Right renal pelvis (tissue), 4 donors: ENCODE data around the gene PLCL1. TPM values are rescaled to one million over a fixed set of nuclear protein-coding genes. Genes with fewer than 3 reads are reported as not detected.
A peak's percentile ranks its signal among the peaks of the same experiment; 100 is the strongest.

Experiments used
- DNase-seq, 4 donors: peaks; one replicate each; pipeline ENCODE4 v3.0.0-alpha.2; 2013; ENCODE audit warnings: low read depth in 4 of 4, low spot score in 3 of 4, missing footprints in 1 of 4
- polyA plus RNA-seq, 4 donors: library from polyadenylated mRNA; unstranded; fragments of 120-200 nt; gene quantifications; one replicate each; pipeline ENCODE4 v1.2.1, GENCODE V29; 2013; ENCODE audit not compliant: insufficient read length in 4 of 4

The PLCL1 gene
- polyA plus RNA-seq, 4 donors = 15.2 to 22.5 (median 18.6) TPM

- DNase-seq = peak in 1 of 4 donors; percentile 23
Observed at GRCh38 chr2:197850882-197851450, 46.6 kb downstream of the PLCL1 start.

DNA sequence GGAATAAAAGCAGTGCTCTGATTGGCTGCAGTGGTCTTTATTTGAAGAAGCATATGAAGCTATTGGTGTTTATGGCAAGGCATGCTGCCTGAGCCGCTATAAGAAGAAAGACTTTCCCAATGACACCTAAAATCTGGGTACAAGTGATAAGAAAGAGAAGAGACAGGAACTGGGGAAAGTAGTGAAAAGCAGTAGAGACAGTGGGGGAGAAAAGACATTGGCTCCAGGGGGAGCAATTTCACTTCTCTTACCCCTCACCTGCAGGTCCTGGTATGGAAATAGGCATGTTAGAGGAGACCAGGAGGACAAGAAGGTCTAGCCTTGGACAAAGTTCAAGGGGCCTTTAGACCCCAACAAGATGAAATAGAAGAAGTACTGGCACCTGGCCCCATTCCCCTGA is 47.1 kb downstream of the PLCL1 start:
- DNase-seq = no peak

DNA sequence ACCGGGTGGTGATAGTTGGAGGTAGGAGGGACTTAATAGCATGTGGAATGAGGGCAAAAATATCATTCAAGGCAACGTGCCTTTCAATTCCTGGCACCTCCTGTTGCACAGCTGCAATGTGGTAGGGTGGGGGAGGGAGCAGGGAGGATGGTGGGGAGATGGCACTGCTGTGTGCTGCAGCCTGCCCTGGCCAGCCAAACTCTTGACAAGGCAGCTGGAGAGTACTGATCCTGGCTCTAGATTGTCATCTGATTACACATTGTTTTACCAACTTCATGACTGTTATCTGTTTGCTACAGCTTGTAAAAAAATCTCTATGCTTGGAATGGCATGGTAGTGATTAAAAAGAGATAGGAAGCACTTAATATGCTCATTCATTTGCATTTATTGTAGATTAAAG is 47.7 kb downstream of the PLCL1 start:
- DNase-seq = no peak

DNA sequence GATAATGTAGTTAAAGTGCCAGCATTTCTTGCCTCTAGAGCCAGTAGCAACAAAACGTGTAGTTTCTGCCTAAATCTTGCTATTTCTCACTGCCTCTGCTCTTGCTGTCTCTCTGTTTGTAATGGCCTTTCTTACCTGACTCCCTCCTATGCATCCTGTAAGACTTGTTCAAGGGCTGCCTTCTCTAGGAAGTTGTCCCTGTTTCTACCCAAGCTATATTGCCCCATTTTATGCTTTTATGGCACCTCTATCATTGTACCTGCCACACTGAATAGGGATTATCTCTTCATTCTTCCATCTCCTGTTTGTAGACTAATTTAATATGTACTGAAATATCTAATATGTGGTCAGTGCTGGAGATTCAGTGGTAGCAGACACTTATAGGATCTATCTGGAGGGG is 49.2 kb downstream of the PLCL1 start:
- no peak for DNase-seq

GRCh38 chr2:197857476-197858107 is 53.2 kb downstream of the PLCL1 start:
- DNase-seq = no peak

GRCh38 chr2:197858607-197859140 is 54.3 kb downstream of the PLCL1 start:
- no peak for DNase-seq

- no peak for DNase-seq
Observed at GRCh38 chr2:197862246-197862955, 58.0 kb downstream of the PLCL1 start.

DNA sequence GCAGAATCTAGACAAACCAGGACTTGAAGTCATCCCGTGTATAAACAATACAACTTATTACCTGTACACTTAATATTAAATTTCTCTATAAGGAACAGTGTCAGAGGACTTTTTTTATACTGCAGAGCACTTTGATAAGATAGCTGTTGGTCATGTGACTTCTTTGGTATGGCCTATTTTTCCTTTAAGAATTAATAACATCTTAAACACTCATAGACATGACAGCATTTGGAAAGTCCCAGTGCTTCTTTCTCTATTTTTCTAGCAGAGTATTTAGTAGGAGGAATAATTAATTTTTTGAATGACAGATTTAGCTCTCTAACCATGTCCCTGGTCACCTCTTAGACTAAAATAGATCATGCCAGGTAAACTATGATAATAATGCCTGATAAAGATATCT is 59.4 kb downstream of the PLCL1 start:
- no peak for DNase-seq

DNA sequence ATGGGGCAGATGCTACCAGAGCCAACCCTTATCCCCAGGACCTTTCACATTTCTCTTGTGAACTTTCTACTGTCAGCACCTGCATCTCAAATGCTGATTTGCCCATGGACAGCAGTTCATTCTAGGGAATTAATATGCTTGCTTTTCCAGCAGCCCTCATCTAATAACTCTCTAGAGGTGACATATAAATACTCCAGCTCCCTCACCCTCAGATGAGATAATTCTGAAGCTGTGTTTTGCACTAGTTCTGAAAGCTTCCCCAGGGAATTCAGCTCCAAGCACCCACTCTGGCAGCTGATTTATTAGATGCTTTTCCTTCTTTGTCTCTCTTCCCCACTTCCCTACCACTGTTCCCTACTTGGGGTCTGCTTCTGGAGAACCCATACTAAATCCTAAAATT is 62.1 kb downstream of the PLCL1 start:
- no peak for DNase-seq

DNA sequence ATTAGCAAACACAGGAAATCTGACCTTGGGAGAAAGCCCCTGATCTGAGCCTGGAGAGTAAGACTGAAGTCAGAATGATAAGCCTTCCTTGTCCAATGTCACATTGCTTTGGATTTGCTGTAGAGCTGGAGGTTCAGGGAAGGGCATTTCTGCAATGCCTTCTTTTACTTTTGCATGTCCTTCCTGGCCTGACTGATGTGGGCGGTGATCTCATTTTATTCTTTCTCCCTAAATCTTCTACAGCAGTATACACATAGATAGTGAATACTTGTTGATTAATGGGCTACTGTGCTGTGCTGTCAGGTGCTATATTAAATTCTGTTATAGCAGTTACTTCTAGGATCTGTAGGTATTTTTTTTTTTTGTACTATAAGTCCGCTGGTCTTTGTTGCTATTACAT is 62.6 kb downstream of the PLCL1 start:
- DNase-seq = no peak

GRCh38 chr2:197867624-197868023 is 63.2 kb downstream of the PLCL1 start:
- DNase-seq = no peak

- DNase-seq = no peak
Observed at GRCh38 chr2:197868206-197868605, 63.8 kb downstream of the PLCL1 start.

- DNase-seq = no peak
Observed at GRCh38 chr2:197869041-197869440, 64.6 kb downstream of the PLCL1 start.

- DNase-seq = no peak
Observed at GRCh38 chr2:197869501-197870111, 65.2 kb downstream of the PLCL1 start.

DNA sequence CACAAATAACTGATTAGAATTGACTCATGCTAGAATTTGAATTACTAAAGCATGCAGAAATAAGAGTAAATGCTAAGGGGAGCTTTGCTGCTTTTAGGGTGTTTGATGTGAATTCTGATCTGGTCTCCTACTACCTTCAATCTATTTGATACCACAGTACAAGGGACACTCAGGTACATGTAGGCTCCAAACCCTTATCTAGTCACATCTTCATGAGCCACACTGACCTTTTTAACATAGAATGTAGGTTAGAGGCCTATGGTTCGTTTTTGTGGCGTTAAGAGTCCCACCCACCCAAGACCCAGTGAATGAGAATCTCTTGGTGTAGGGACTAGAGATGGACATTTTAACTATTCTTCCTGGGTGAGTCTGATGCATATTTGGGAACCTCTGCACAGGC is 65.7 kb downstream of the PLCL1 start:
- no peak for DNase-seq

DNA sequence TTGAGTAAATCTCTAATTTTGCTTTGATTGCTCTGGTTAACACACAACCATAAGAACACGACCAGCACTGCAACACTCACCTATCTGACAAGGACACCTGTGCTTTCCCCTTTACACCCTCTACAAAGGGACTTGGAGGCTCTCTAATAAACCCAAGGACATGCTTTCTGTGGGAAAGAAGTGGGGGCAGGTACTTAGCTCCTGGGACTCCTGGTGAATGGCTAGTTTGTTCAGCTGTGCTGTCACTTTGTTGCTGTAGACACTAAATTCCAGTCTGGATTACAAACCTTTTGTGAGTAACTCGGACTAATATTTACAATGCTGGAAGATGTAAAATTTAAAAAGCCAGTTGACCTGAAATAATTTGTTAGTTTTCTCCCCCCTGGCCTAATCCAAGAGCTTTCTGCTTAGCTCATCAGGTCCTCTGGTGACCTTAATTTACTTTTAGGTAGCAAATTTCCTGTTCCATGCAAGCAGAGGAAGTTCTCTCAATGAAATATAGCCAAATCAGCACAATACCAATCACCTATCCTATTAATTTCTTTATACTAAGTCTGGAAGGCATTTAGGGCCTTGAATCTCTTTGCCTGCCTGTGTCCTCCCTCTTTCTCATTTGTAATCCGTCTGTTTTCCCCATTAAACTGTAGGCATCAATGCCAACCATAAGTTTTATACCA is 67.5 kb downstream of the PLCL1 start:
- no peak for DNase-seq

DNA sequence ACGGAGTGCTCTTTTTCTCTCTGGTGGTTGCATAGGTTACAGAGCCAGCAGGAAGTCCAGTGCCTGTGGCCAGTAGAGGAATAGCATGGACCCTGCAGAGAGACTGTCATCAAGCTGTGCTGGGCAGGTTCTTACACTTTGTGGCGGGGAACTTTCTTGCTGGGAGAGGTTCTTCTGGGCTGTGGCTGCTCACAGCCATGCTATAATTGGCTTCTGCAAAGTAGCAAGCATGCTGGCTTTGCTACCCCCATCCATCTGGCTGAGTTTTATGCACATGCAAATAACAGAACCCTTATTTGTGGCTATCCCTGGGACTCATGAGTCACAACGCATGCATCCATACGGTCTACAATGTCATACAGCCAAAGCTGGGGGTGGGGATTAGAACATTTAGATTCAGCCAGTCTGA is 68.9 kb downstream of the PLCL1 start:
- DNase-seq = no peak

- DNase-seq = no peak
Observed at GRCh38 chr2:197875763-197876162, 71.4 kb downstream of the PLCL1 start.

- DNase-seq = no peak
Observed at GRCh38 chr2:197876524-197876923, 72.1 kb downstream of the PLCL1 start.

GRCh38 chr2:197877038-197877437 is 72.6 kb downstream of the PLCL1 start:
- no peak for DNase-seq

DNA sequence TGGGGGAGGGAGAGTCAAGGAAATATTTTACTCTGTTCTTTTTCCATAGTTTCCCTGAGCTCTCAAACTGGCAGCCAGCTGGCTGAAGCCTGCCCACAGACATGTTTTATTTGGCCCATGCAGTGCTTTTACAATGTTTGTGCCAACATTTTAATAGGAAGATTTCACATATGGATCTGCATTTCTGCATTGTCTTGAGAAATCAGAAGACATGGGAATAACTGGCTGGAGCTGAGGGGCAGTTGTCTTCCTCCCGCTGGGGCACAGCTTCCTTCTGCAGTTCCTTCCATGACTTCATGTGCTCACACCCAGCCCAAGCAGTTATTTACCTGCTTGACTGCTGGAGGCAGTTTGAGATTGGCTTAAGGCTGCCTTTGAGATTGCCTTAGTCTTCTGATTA is 74.4 kb downstream of the PLCL1 start:
- no peak for DNase-seq
